ENCODE results near the gene WDR72. TPM values are rescaled to one million over a fixed set of nuclear protein-coding genes. Genes with fewer than 3 reads are reported as not detected.

The WDR72 gene
- total RNA-seq, 1 donor from 2014 or later = 0.59 TPM

DNA sequence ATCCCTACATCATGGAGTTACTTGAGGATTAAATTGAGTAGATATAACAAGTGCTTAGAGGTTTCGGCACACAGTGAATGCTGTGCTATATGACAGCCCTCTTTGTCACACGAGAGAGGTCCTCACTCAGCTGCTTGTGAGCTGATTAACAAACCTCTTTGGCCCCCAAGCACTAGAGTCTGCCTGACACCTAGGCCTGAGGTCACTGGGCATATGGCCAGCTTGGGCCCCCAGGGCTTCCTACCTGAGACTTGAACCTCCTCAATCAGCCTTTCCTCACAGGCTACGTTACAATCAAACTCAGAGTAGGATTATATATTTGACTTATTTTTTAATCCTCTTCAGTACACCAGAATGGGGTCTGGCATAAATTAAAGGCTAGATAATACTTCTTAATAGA is 88.8 kb downstream of the WDR72 start:
- H3K27ac Mint-ChIP-seq (ENCODE audit: unreplicated experiment) = no peak overlapping the region

DNA sequence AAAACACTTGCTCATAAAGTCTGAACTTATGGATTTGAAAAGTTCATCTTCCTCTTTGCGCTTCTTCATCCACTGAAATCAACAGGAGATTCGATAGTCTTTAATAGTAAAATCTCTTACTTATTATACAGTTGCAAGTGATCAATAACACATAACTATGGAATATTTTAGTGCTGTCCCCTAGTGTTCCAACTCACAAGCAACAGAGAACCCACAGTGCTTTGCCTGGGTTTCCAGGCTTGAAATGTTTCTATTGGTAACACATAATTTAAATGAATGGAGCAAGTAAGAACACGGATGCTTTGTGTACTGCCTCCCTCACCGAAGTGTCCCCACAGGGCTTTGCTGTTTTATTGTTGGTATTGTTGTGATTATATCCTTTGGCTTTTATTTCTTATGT is 93.5 kb downstream of the WDR72 start:
- no peak overlapping the region for H3K27ac Mint-ChIP-seq (ENCODE audit: unreplicated experiment)
- H3K4me1 Mint-ChIP-seq (ENCODE audit: unreplicated experiment) = no peaks in the 10 kb centered on the region
- no peak overlapping the region for H3K4me3 Mint-ChIP-seq (ENCODE audit: unreplicated experiment)
- DNase-seq (ENCODE audit: low spot score) = no peak
- H3K9me3 Mint-ChIP-seq (ENCODE audit: unreplicated experiment) = no peaks in the 10 kb centered on the region
- H3K27me3 Mint-ChIP-seq (ENCODE audit: unreplicated experiment) = no peaks in the 10 kb centered on the region
- TF ChIP-seq, protein P1, sequence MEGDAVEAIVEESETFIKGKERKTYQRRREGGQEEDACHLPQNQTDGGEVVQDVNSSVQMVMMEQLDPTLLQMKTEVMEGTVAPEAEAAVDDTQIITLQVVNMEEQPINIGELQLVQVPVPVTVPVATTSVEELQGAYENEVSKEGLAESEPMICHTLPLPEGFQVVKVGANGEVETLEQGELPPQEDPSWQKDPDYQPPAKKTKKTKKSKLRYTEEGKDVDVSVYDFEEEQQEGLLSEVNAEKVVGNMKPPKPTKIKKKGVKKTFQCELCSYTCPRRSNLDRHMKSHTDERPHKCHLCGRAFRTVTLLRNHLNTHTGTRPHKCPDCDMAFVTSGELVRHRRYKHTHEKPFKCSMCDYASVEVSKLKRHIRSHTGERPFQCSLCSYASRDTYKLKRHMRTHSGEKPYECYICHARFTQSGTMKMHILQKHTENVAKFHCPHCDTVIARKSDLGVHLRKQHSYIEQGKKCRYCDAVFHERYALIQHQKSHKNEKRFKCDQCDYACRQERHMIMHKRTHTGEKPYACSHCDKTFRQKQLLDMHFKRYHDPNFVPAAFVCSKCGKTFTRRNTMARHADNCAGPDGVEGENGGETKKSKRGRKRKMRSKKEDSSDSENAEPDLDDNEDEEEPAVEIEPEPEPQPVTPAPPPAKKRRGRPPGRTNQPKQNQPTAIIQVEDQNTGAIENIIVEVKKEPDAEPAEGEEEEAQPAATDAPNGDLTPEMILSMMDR (IDR thresholded peaks at IDR 0.05; ENCODE audit: unreplicated experiment) = no peak
- H3K36me3 Mint-ChIP-seq (ENCODE audit: low read depth, unreplicated experiment) = no peaks in the 10 kb centered on the region

More for the DNA sequence above, 88.8 kb downstream of the WDR72 start:
- no peaks in the 10 kb centered on the region for H3K9me3 Mint-ChIP-seq (ENCODE audit: unreplicated experiment)
- no peaks in the 10 kb centered on the region for H3K36me3 Mint-ChIP-seq (ENCODE audit: low read depth, unreplicated experiment)
- H3K4me3 Mint-ChIP-seq (ENCODE audit: unreplicated experiment) = no peak overlapping the region
- H3K4me1 Mint-ChIP-seq (ENCODE audit: unreplicated experiment) = no peaks in the 10 kb centered on the region
- no peak for DNase-seq (ENCODE audit: low spot score)
- H3K27me3 Mint-ChIP-seq (ENCODE audit: unreplicated experiment) = no peaks in the 10 kb centered on the region
- TF ChIP-seq, protein P1 (IDR thresholded peaks at IDR 0.05; ENCODE audit: unreplicated experiment) = no peak

DNA sequence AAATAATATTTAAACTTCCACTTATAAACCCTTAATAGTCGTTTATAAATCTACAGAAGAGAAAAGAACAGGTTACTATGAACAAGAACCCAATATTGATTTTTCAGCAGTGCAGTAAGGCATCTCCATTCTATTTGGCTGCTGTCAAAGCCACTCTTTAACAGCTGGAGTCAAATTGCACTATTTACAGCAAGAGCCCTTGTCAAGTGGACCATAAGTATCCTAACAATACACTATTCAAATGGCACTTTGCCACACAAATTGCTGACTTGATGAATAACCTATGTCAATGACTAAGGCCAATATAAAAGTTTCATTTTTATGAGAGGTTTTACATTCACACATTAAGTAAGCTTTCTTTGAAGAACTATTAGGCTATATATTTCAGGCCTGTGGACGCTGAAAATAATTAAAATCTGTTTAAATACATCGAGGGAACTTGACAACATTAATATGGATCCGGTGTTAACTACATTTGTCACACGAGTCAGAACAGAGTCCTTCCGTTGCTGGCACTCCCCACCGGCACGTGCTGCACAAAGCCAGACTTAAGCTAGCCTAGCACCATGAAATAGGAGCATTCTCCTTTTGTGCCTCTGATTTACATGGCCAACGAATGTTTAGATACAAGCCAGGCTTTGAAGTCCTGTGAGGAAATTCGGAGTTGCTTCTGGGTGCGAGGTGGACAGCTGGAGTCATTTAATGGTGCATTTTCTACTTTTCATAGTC is 100.5 kb downstream of the WDR72 start:
- DNase-seq (ENCODE audit: low spot score) = no peak
- Mint-ChIP-seq H3K4me1 (ENCODE audit: unreplicated experiment) (no peaks in the 10 kb centered on the region), H3K4me3 (ENCODE audit: unreplicated experiment) (no peak overlapping the region), H3K27me3 (ENCODE audit: unreplicated experiment) (no peaks in the 10 kb centered on the region), H3K27ac (ENCODE audit: unreplicated experiment) (no peak overlapping the region), H3K36me3 (ENCODE audit: low read depth, unreplicated experiment) (no peaks in the 10 kb centered on the region), H3K9me3 (ENCODE audit: unreplicated experiment) (no peaks in the 10 kb centered on the region)
- TF ChIP-seq, protein P1 (IDR thresholded peaks at IDR 0.05; ENCODE audit: unreplicated experiment) = no peak

DNA sequence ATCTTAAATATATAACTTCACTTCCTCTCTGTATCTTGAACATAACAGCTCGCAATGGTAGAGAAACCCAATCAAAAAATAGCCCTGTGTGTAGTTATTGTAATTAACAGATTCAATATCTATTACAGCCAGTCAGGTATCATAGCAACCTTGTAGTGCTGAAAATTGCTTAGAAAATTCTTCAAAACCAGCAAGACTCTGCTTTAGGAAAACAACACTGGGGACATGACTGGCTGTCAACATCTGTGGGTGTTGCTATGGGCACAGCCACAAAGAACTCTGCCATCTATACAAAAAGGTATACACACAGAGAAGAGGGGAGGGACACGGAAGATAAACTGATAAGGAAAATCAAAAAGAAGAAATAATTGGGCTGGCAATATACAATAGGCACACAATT is 101.2 kb downstream of the WDR72 start:
- Mint-ChIP-seq H3K4me1 (ENCODE audit: unreplicated experiment) (no peaks in the 10 kb centered on the region), H3K4me3 (ENCODE audit: unreplicated experiment) (no peak overlapping the region), H3K36me3 (ENCODE audit: low read depth, unreplicated experiment) (no peaks in the 10 kb centered on the region), H3K9me3 (ENCODE audit: unreplicated experiment) (no peaks in the 10 kb centered on the region), H3K27ac (ENCODE audit: unreplicated experiment) (no peak overlapping the region), H3K27me3 (ENCODE audit: unreplicated experiment) (no peaks in the 10 kb centered on the region)
- TF ChIP-seq, protein P1 (IDR thresholded peaks at IDR 0.05; ENCODE audit: unreplicated experiment) = no peak
- DNase-seq (ENCODE audit: low spot score) = no peak

DNA sequence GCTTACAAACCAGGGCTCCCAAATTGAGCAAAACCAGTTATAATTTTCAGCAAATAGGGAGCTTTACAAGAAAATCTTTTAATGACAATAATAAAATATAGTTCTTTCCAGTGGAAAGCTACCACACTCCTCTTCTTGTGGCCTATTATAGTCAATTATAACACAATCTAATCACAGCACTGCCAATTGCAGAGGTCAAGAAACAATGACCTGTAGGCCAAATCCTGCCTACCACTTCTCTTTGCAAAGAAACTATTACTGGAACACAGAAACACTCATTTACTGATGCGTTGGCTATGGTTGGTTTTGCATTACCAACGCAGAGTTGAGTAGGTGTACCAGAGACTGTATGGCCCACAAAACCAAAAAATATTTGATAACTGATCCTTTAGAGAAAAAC is 110.5 kb downstream of the WDR72 start:
- H3K4me1 Mint-ChIP-seq (ENCODE audit: unreplicated experiment) = no peaks in the 10 kb centered on the region
- H3K9me3 Mint-ChIP-seq (ENCODE audit: unreplicated experiment) = no peaks in the 10 kb centered on the region
- no peak for DNase-seq (ENCODE audit: low spot score)
- TF ChIP-seq, protein P1 (IDR thresholded peaks at IDR 0.05; ENCODE audit: unreplicated experiment) = no peak
- H3K4me3 Mint-ChIP-seq (ENCODE audit: unreplicated experiment) = no peak overlapping the region
- H3K27ac Mint-ChIP-seq (ENCODE audit: unreplicated experiment) = no peak overlapping the region
- H3K36me3 Mint-ChIP-seq (ENCODE audit: low read depth, unreplicated experiment) = no peaks in the 10 kb centered on the region
- H3K27me3 Mint-ChIP-seq (ENCODE audit: unreplicated experiment) = no peaks in the 10 kb centered on the region

All from endothelial cell (in vitro differentiated cells).